Stimulated activated naive CD8-positive, alpha-beta T cell treated with anti-CD3 and anti-CD28 coated beads, Interleukin-15, Interleukin-2, amounts not matched to agents 100 U/mL and 50 U/mL, for 24 hours (primary cell): ENCODE data around the gene TARDBP.
A peak's percentile ranks its signal among the peaks of the same experiment; 100 is the strongest.
"Not testable (repeated sequence)": the region's sequence is repeated elsewhere in the genome, so short reads cannot be mapped to it uniquely, and the experiment has no call there.

Source experiments
- ATAC-seq: fragments of 150-1000 bp; cut with Tn5 transposase; one replicate; pipeline ENCODE4 v1.10.0; 2021
- DNase-seq: peaks from one replicate; pipeline ENCODE4 v3.0.0; 2021

The TARDBP gene

DNA sequence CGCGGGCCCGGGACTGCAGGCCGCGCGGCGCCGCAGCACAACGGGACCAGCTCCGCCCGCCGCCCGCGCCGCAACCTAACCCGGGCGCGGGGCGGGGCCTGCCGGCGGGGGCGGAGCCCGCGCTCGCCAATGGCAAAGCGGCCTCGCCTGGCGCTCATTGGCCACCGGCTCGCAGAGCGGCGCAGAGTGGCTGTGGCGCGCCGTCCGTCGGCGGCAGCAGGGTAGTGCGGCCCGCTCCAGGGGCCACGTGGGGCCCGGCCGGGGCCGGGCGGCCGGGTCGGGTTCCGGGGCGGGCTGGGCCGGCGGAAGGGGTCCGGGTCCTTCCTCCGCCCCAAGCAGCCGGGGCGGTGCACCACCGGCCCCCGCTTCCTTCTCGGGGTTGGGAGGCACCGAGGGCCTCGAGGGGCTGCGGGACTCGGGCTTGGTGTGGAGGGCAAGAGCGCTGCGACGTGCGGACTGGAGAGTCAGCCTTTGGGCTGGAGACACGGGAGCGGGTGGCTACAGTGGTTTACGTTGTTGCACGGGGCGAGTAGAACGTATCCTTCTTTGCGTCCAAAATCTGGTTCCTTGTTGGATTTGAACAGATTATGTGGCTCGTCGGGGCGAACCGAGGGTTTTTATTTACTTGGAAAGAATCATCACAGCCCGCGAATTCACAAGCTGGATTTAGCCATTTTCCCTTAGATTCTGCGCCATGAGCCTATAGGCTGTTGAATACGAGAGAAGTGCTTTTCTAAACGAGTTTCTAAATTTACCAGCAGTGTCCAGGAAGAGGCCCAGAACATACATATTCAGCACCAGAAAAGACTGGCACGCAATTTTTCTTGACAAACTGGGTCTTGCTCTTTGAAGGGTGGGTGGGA is 47.7 kb downstream of the TARDBP start, which contains the start of gene SRM:
Gene SRM (minus strand): TSS at position 51 of the 863 bp plus-strand sequence. CDS start 75 bp downstream, outside the sequence.
- DNase-seq (peak; percentile 93), ATAC-seq (peak; percentile 96)

DNA sequence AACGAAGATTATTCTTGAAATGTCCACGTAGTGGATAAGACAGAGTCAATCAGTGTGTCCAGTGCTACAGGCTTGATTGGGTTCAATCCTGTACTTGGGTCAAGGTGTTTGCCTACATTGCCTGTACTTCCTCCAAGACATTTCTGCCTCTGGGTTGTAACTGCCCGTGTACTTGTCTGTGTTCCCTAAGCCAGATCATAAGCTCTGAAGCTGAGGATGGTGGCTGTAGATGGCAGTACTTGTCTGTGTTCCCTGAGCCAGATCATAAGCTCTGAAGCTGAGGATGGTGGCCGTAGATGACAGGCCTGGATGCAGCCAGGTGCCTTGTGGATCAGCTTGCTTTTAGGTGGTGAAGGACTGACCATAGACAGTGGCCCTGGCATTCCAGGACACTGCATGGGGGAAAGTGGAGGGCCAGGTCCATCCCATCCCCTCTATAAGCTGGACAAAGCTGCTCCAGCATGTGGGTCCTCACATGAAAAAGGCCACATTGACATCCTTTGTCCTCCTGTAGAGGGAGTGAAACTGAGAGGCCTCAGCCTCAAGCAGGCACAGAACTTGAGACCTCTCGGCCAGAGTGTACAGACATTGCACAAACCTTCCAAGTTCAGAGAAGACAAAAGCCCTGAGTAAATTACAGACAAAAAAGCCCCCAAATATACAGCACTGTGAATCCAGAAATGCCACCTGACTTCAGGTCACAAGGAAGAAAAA is 49.4 kb downstream of the TARDBP start:
- ATAC-seq (no peak), DNase-seq (no peak)

DNA sequence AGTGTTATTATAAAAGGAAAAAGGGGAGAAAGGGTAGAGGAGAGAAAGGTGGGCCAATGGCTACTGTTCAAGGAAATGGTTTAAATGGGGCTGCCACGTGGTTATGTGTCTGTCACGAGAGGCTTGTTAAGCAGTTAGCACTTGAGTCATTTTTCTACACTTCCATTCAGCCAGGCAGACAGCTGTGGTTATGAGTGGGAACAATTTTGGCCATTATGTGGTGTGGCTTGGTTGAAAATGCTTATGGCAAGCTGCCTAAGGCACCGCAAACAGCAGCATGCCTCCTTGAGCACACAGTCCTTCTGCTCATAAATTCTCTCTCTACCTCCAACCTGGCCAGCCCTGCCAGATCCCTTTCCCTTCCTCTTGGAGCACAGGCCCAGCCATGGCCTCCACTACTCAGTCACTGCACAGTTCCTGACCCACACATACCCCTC is 50.5 kb downstream of the TARDBP start:
- ATAC-seq (peak; percentile 16), DNase-seq (peak; percentile 47)

DNA sequence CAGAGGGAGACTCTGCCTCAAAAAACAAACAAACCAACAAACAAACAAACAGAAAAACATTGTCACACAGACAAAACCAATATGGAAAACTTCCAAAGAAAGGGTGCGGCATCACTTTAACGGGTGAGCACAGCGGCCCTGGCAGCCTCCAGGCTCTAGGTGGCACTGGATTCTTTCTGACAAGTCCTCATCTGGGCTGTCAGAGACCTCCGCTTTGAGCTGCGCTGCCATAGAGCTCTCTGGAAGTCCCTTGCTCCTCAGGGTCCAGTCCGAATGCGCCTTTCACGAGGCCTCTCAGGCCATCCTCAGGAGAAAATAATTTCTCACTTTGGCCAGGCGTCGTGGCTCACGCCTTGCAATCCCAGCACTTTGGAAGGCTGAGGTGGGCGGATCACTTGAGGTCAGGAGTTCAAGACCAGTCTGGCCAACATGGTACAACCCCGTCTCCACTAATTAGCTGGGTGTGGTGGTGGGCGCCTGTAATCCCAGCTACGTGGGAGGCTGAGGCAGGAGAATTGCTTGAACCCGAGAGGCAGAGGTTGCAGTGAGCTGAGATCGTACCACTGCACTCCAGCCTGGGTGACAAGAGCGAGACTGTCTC is 51.6 kb downstream of the TARDBP start:
- not testable (repeated sequence) for DNase-seq, ATAC-seq

DNA sequence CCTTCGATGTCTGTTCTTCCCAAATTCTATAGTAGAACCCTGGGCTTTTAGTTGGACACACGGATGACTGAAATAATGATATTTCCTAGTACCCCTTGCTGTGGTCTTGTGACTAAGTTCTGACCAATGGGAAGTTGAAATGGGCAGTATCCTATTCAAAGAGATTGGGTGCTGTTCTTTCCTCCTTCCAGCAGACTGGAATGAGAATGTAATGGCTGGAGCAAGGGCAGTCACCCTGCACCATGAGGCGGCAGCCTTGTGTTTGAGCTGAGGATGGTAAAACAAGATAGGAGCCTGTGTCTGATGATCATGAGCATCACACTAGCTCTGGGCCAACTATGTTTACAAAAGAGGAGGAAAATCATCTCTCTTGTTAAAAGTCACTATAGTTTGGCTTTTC is 52.5 kb downstream of the TARDBP start:
- ATAC-seq, result no peak
- no peak for DNase-seq

DNA sequence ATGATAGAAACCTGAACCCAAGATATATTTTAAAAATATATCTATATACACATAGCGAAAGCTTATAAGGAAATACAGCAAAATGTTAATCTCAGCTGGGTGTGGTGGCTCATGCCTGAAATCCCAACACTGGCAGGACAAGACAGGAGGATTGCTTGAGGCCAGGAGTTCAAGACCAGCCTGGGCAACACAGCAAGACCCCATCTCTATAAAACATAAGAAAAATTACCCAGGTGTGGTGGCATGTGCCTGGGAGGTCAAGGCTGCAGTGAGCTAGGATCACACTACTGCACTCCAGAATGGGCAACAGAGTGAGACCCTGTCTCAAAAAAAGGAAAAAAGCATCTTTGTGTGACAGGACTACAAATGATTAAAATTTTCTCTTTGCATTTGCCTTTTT is 53.3 kb downstream of the TARDBP start:
- DNase-seq (no peak), ATAC-seq (no peak)

DNA sequence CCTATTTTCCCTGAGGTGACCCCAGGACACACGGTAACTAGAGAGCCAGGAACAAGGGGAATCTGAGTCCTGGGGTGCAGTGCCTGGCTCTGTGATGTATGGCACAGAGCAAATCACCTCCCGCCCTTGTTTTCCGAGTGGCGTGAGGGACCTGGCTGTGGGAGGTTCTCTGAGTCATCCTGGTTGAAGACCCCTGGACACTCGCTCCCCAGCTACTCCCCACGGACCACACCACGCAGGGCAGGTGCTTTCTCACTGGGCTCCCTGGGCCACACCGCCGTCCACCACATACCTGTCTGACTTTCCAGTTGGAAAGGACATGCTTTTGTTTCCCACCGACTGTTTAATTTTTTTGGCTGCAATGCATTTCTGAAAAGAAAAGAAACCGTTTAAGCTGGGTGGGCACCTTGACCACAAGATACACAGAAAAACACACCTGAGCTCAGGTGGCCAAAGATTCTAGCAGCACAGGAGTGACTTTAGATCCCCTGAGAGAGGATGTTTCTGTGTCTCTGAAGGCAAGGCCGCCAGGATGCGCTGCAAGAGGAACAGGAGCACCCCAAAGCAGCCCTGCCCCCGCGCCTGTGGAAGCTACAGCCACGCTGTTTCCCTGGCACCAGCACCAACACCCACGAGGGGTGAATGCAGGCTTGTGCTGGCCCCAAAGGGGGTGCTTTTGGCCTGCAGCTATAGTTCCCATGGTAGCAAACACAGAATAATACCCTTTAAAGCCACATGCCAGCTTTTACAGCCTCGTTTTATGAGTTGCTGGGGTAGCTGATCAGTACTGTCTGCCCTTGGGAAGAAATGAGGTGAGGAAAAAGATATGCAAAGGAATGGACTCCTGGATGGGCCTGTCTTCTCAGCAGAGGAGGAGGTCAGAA is 55.5 kb downstream of the TARDBP start:
- DNase-seq, result no peak
- no peak for ATAC-seq

DNA sequence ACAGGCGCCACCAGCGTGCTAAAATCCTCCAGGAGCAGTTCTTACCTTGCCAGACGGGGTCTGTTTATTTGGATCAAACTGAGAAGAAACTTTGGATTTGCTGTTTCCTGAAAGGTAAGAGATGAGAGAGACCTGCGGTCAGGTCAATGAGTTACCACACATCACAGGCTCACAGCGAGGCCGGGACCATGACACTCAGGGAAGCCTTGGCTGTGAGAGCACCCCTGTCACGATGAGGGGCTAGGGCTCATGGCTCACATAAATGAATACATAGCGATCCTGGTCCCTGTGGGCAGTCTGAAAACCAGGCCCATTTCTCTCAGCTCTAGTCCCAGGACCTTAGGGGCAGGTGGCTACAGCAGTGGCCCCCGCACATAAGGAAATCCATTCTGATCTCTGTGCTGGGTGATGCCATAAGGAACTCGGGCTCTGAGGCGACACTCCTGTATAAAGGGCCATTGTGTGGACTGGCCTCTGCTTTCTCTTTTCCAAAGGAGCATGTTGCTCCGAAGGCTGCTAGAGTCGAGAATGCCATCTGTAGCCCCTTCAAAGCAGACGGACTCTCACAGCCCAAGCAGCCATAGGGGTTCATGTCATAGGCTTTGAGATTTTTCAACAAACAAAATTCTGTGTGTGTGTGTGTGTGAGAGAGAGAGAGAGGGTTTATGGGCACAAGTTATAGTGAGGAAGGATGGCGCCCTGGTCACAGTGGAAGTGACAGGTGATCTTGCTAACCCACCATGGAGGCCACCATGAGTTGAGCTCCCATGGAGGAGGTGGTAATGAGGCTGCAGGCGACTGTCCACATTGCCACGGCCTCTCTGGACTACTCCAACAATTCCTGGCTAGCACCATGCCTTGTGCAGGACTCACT is 56.4 kb downstream of the TARDBP start:
- no peak for ATAC-seq
- DNase-seq, result no peak

DNA sequence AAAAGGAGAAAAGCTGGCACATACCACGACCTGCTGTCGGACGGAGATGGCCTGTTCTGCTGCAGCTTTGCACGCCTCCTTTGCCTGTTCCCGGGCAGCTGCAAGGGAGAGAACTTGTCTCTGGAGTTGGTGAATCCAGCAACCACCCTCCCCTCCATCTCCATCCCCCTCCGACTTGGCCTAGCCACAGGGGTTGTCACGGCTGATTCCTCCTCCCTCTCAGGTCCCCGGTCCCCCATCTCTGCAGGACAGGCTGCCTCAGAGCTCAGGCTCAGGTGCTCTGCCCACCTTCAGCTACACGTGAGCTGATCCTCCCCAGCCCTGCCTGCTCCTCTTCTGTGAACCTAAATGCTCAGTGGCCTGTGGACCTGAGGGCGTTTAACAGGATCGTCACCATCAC is 58.4 kb downstream of the TARDBP start:
- DNase-seq (no peak), ATAC-seq (no peak)

DNA sequence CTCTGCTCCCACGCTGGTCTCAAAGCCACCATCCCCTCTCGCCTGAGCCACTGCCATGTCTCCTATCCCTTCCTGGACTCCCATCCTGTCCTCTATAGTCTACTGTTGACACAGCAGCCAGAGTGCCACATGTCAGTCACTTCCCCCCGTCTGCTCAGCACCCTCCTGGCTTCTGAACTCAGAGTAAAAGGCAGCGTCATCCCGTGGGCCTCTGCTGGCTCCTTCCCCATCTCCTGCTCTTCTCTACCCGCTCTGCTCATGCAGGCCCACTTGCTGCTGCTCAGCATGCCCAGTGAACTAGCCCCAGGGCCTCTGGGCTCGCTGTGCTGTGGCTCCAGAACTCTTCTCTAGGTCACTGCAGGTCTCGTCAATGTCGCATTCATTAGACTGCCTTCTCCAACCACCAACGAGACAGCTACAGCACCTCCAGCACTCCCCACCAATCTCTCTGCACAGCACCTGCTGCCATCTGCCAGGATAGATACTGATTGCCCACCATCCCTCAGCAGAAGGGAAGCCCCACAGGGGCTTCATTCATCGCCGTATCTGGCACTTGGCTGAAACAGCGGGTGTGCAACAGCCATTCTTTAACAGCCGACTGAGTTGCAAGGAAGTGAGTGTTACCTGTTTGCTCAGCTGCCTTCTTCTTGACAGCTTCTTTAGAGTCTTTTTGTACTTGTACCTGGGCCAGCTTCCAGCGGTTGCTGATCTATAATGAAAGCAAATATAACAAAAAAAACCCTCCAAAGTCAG is 59.2 kb downstream of the TARDBP start:
- ATAC-seq (no peak), DNase-seq (no peak)

DNA sequence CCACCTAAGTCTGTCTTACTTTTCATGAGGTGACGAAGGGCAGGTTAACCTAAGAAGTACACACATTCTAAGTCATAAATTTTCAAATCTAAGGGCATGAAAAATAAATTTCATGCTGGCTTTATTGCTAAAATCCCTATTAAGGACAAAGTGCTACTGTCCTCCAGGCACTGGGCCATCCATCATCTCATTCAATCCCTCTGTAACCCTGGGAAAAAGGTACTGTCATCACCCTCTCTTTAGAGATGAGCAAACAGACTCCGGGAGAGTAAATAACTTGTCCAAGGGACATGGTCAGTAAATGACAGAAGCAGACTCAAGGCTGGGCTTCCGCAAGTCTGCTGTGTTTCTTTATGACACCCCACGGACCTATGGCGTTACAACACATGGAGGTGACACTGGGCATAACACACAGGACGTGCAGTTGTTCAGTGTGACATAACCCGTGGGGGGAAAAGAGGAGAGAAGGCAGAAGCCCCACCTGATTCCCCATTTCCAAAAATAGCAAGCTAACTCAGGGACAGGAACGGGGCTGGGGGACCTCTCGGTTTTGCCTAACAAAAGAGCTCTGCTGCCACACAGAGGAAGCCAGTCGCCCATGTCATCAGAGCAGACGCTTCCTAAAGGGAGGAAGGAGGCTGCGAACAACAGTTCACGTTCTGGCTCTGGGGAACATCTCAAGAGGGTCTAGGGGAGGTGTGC is 59.9 kb downstream of the TARDBP start:
- DNase-seq (no peak), ATAC-seq (no peak)

DNA sequence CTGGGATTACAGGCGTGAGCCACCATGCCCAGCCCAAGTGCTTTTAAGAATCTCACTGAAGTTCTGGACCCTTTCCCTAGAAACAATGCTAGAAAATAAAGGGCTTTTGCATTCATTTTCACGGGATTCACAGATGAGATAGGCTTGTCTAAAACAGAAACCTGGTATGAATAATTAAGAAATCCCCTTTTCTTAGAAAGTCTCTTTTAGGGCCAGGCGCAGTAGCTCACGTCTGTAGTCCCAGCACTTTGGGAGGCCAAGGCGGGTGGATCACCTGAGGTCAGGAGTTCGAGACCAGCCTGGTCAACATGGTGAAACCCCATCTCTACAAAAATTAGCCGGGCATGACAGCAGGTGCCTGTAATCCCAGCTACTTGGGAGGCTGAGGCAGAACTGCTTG is 60.9 kb downstream of the TARDBP start:
- not testable (repeated sequence) for DNase-seq, ATAC-seq
